Thyroid gland (tissue), 4 donors: ENCODE results near the gene ERCC6L2.

Experiments used
- CTCF ChIP-seq, 6 experiments: fragments of 200-600 bp in 3 of 6; fragments of 450-650 bp in 3 of 6; sonication (generic) in 3 of 6; IDR thresholded peaks; one replicate each; pipeline ENCODE4 v1.5.1; 2016 to 2019; ENCODE audit warnings: antibody characterized with exemption in 6 of 6, mild to moderate bottlenecking in 2 of 6, inconsistent platforms in 1 of 6, moderate library complexity in 1 of 6
- POLR2A ChIP-seq, 2 donors: fragments of 450-650 bp; IDR thresholded peaks; one replicate each; pipeline ENCODE4 v1.6.1; 2017; ENCODE audit warnings: antibody characterized with exemption in 2 of 2, mild to moderate bottlenecking in 2 of 2, moderate library complexity in 1 of 2

GRCh38 chr9:95839012-95839411 is 36.5 kb upstream of the ERCC6L2 start:
- no peak for TF ChIP-seq CTCF (IDR thresholded peaks at IDR 0.05)
- no peak for TF ChIP-seq POLR2A (IDR thresholded peaks at IDR 0.05)
